Measurements from ENCODE around the gene ELMO3.

Gene ELMO3

DNA sequence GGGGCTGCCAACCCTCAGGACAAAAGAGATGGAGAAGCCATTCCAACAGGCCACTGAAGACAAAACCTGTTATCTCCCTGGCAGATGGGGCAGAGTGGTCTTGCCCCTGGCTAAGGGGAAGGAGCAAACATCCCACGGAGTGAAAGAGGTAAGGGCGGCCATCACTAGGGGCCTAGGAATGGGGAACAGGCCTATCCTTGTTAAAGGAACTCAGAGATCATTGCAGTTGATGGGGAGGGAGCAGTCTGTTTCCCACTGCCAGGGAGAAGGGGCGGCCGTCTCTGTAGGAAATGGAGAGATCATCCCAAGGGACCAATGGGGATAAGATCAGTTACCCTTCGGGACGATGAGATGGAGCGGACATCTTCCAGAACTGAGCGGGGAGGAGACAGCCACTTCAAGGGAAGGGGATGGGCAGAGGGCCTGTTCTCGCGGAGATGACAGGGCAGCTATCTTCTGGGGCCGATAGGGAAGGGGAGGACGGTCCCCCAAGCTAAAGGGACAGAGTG is 27.4 kb downstream of the ELMO3 start:
- Histone ChIP-seq H3K27me3 (ENCODE audit: insufficient read depth, low read length) (no peaks in the 10 kb centered on the region), H3K4me1 (ENCODE audit: control insufficient read depth, insufficient read depth, low read length, unreplicated experiment) (peaks cover 22% of the 10 kb centered on the region), H3K27ac (ENCODE audit: low read depth, low read length) (peak overlapping the region; percentile 2; the same call in 1 of the 2 replicates), H3K36me3 (ENCODE audit: insufficient read depth, low read length) (0 out of 2 replicates have a peak, but pooled peaks cover 6% of the 10 kb centered on the region), H2AFZ (ENCODE audit: low read length, unreplicated experiment) (peak overlapping the region; percentile 83), H3K79me2 (ENCODE audit: control insufficient read depth, insufficient read depth, low read length, unreplicated experiment) (peaks cover 27% of the 10 kb centered on the region), H3K4me3 (ENCODE audit: low read depth, low read length) (peak overlapping the region; percentile 96)

DNA sequence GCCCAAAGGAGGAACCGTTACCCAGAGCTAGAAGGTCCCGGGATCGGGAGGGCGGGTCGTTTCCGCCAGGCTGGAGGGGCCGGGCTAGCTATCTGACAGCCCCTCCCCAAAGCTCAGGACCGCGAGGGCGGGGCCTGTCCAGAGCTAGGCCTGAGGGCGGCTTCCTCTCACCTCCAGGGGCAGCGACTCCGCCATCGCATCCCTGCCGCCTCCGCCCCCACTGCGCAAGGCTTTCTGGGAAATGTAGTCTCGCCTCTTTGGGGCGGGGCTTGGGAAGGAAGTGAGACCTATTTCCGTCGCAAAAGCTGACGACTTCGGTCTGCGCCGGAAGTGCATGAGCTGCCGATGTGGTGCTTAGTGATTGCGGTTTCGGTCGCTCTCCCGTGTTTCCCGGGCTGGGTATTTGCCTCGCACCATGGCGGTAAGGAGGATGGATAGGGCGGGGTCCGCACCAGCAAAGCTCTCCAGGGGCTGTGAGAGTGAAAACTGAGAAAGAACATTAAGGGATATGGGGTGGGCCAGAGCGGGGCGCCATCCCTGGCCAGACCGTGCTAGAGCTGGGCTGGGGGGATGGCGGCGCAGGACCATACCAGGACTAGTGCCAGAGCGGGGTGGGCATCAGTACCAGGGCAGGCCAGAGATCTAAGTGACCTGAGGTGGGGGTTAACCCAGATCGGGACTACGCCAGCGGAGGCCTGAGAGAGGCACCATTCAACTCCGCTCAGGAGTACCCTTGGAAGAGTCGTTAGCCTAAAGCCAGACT is 28.1 kb downstream of the ELMO3 start, which contains the start of gene TMEM208:
TSS of gene TMEM208 (plus strand) at position 327 of the 763 bp plus-strand sequence. CDS start at position 416, 89 bp downstream.
- Histone ChIP-seq H3K27me3 (ENCODE audit: insufficient read depth, low read length) (no peaks in the 10 kb centered on the region), H3K4me1 (ENCODE audit: control insufficient read depth, insufficient read depth, low read length, unreplicated experiment) (peaks cover 22% of the 10 kb centered on the region), H3K36me3 (ENCODE audit: insufficient read depth, low read length) (peaks cover 11% of the 10 kb centered on the region; the same call in 1 of the 2 replicates), H2AFZ (ENCODE audit: low read length, unreplicated experiment) (peak within 1 kb of the TSS; percentile 83), H3K27ac (ENCODE audit: low read depth, low read length) (peak within 1 kb of the TSS; percentile 72), H3K4me3 (ENCODE audit: low read depth, low read length) (peak within 1 kb of the TSS; percentile 96), H3K79me2 (ENCODE audit: control insufficient read depth, insufficient read depth, low read length, unreplicated experiment) (peaks cover 30% of the 10 kb centered on the region)

DNA sequence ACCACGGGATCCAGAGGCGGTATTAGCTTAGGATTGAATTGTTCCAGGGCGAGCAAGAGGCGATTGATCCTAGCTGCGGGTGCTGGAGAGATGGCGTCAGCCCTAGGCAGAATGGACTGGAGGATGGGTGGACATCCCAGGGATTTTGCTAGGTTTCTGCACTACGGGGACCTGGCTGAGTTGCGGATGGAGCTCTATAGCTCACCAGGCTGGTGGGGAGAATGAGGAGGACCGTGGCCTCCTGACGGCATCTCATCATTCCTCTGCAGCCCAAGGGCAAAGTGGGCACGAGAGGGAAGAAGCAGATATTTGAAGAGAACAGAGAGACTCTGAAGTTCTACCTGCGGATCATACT is 28.6 kb downstream of the ELMO3 start:
- Histone ChIP-seq H3K79me2 (ENCODE audit: control insufficient read depth, insufficient read depth, low read length, unreplicated experiment) (peaks cover 30% of the 10 kb centered on the region), H3K36me3 (ENCODE audit: insufficient read depth, low read length) (peaks cover 11% of the 10 kb centered on the region; the same call in 1 of the 2 replicates), H3K4me1 (ENCODE audit: control insufficient read depth, insufficient read depth, low read length, unreplicated experiment) (peaks cover 22% of the 10 kb centered on the region), H3K4me3 (ENCODE audit: low read depth, low read length) (peak overlapping the region; percentile 96), H3K27me3 (ENCODE audit: insufficient read depth, low read length) (no peaks in the 10 kb centered on the region), H2AFZ (ENCODE audit: low read length, unreplicated experiment) (no peak overlapping the region), H3K27ac (ENCODE audit: low read depth, low read length) (peak overlapping the region; percentile 72)

DNA sequence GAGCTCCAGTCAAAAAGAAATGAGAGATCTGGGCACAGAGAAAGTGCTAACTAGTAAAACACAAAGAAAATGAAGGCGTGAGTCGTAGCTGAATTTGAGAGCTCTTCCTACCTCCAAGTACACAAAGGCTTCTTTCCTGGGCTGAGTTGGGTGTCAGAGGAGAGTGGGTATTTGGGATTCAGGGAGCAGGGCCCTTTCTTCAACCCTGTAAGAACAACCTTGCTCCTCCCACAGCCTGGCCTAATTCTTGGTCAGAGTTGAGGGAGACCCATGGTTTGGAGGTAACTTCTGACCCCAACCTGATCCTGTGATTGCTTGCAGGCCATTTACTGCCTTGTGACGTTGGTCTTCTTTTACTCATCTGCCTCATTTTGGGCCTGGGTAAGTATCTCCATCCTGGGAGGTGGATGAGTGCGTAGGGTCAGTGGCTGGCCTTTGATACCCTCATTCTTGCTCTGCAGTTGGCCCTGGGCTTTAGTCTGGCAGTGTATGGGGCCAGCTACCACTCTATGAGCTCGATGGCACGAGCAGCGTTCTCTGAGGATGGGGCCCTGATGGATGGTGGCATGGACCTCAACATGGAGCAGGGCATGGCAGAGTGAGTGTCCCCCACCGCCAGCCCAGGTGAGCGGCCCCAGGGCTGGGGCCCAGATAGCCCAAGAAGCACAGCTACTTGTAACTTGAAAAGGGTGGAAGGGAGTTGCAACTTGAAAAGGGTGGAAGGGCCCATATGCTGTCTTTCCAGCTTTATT is 29.3 kb downstream of the ELMO3 start:
- Histone ChIP-seq H3K4me3 (ENCODE audit: low read depth, low read length) (peak overlapping the region; percentile 96), H3K4me1 (ENCODE audit: control insufficient read depth, insufficient read depth, low read length, unreplicated experiment) (peaks cover 22% of the 10 kb centered on the region), H3K79me2 (ENCODE audit: control insufficient read depth, insufficient read depth, low read length, unreplicated experiment) (peaks cover 30% of the 10 kb centered on the region), H2AFZ (ENCODE audit: low read length, unreplicated experiment) (no peak overlapping the region), H3K27me3 (ENCODE audit: insufficient read depth, low read length) (no peaks in the 10 kb centered on the region), H3K36me3 (ENCODE audit: insufficient read depth, low read length) (peaks cover 11% of the 10 kb centered on the region; the same call in 1 of the 2 replicates), H3K27ac (ENCODE audit: low read depth, low read length) (peak overlapping the region; percentile 72; the same call in 1 of the 2 replicates)

DNA sequence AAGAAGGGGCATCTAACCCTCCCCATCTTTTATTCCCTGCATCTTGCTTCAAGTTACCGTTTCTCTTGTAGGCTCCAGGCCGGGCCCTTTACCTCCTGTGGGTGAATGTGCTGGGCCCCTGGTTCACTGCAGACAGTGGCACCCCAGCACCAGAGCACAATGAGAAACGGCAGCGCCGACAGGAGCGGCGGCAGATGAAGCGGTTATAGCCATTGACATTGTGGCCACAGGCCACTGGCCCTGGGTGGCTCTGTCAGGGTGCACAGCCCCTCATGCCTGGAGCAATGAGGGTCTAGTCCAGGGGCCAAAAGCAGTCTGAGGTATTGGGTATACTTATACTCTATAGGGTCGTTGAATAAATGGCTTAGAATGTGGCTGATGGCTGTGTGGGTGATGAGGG is 30.0 kb downstream of the ELMO3 start:
- H3K27me3 ChIP-seq (ENCODE audit: insufficient read depth, low read length): no peaks in the 10 kb centered on the region
- H2AFZ ChIP-seq (ENCODE audit: low read length, unreplicated experiment): no peak overlapping the region
- no peak overlapping the region for H3K27ac ChIP-seq (ENCODE audit: low read depth, low read length)
- H3K4me3 ChIP-seq (ENCODE audit: low read depth, low read length): no peak overlapping the region; the same call in 1 of the 2 replicates
- peaks cover 22% of the 10 kb centered on the region for H3K4me1 ChIP-seq (ENCODE audit: control insufficient read depth, insufficient read depth, low read length, unreplicated experiment)
- H3K79me2 ChIP-seq (ENCODE audit: control insufficient read depth, insufficient read depth, low read length, unreplicated experiment): peaks cover 30% of the 10 kb centered on the region
- peaks cover 11% of the 10 kb centered on the region; the same call in 1 of the 2 replicates for H3K36me3 ChIP-seq (ENCODE audit: insufficient read depth, low read length)

DNA sequence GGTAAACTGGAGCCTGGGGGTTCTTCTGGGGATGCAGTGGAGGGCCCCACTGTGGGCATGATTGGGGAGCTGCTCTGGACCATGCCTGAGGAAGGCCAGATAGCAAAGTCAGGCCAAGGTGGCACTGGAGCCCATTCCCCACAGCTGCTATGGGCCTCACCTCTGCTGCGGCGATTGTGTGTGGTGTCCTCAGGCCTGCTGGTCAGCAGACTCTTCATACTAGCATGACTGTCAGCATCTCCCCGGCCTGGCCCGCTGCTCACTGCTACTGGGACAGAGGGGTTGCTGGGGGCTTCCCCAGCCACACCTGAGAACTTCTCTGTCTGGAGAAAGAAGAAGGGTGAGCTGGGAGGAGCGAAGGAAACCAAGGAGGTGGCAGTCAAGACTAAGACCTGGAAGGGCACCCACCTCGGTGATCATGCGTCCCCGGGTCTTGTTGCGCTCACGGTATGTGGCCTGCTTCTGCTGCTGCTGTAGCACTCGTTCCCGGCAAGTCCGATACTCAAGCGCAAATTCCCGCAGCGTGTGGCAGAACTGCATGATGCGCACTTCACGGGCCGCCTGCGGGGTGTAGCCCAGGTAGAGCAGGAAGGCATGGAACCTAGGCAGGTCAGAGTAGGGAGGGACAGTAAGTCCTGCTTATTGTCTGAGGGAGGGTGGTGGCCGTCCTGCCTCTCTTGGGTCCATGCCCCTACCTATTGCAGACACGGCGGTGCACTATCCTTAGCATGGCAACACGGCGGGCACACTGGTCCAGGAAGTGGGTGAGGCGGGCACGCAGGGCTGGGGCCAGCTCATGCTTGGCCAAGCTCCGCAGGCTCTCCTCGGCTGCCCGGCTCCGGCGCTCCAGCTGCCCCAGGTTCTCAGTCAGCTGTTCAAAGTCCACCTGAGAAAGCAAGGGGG is 31.2 kb downstream of the ELMO3 start:
- peaks cover 28% of the 10 kb centered on the region for H3K79me2 ChIP-seq (ENCODE audit: control insufficient read depth, insufficient read depth, low read length, unreplicated experiment)
- no peak overlapping the region for H3K27ac ChIP-seq (ENCODE audit: low read depth, low read length)
- no peaks in the 10 kb centered on the region for H3K27me3 ChIP-seq (ENCODE audit: insufficient read depth, low read length)
- H3K4me1 ChIP-seq (ENCODE audit: control insufficient read depth, insufficient read depth, low read length, unreplicated experiment): peaks cover 20% of the 10 kb centered on the region
- no peak overlapping the region for H3K4me3 ChIP-seq (ENCODE audit: low read depth, low read length)
- no peak overlapping the region for H2AFZ ChIP-seq (ENCODE audit: low read length, unreplicated experiment)
- peaks cover 19% of the 10 kb centered on the region; the same call in 1 of the 2 replicates for H3K36me3 ChIP-seq (ENCODE audit: insufficient read depth, low read length)

DNA sequence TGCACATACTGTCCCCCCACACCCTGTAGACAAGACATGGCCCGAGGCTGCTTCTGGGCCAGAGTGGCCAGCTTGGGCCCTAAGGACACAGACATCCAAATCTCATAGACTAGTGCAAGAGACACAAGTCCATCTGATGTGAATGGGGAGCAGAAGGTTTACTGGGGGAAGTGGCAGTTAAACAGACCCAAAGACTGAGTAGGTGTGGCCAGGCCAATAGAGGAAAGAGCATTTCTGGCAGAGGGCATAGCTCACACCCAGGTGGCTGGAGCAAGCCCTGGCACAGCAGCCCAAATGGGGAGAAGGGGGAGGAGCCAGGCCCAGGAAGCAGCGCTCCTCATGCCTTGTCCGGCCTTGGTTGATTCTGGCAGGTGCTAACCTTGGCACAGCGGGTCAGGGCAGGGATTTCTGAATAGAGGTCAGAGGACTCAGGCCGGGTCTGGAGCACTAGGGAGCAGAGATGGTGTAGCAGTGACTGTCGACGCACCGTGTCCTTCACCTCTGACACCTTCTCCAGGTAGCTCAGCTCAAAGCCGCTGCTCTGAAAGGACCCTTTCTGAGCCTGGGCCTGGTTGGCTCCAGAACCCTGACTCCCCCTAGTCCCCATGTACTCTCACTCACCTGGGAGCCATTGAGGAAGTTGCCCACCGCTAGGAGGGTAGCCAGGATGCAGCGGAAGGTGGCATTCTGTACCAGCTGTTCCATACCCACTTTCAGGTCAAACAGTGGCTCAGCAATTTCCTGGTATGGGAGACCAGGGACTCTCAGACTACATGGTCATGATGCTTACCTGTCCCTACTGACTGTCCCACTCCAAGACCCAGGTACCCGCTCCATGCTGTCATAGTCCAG is 32.1 kb downstream of the ELMO3 start:
- H3K27me3 ChIP-seq (ENCODE audit: insufficient read depth, low read length): no peaks in the 10 kb centered on the region
- H3K79me2 ChIP-seq (ENCODE audit: control insufficient read depth, insufficient read depth, low read length, unreplicated experiment): peaks cover 20% of the 10 kb centered on the region
- peaks cover 23% of the 10 kb centered on the region; the same call in 1 of the 2 replicates for H3K36me3 ChIP-seq (ENCODE audit: insufficient read depth, low read length)
- no peak overlapping the region for H3K27ac ChIP-seq (ENCODE audit: low read depth, low read length)
- peaks cover 12% of the 10 kb centered on the region for H3K4me1 ChIP-seq (ENCODE audit: control insufficient read depth, insufficient read depth, low read length, unreplicated experiment)
- H3K4me3 ChIP-seq (ENCODE audit: low read depth, low read length): no peak overlapping the region
- no peak overlapping the region for H2AFZ ChIP-seq (ENCODE audit: low read length, unreplicated experiment)

DNA sequence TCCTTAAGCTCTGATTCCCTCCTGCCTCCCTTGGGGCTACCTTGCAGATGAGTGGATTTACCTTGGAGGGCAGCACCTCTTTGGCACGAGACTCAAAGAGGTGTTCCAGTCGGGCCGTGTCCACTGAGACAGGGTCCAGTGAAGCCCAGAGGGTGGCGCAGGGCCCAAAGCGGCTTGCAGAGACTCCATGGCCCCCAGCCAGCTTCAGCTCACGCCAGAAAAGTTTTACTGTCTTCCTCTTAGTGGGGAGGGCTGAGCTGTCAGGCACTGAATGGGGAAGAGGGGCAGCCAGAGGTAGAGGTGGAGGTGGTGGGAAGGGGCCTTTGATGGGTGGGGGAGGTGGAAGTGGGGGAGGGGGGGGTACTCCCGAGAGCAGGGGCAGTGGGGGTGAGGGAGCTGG is 34.7 kb downstream of the ELMO3 start:
- no peaks in the 10 kb centered on the region for H3K27me3 ChIP-seq (ENCODE audit: insufficient read depth, low read length)
- H3K4me1 ChIP-seq (ENCODE audit: control insufficient read depth, insufficient read depth, low read length, unreplicated experiment): no peaks in the 10 kb centered on the region
- H3K36me3 ChIP-seq (ENCODE audit: insufficient read depth, low read length): peaks cover 42% of the 10 kb centered on the region; the same call in 1 of the 2 replicates
- H3K27ac ChIP-seq (ENCODE audit: low read depth, low read length): no peak overlapping the region
- peaks cover 6% of the 10 kb centered on the region for H3K79me2 ChIP-seq (ENCODE audit: control insufficient read depth, insufficient read depth, low read length, unreplicated experiment)
- H3K4me3 ChIP-seq (ENCODE audit: low read depth, low read length): no peak overlapping the region
- H2AFZ ChIP-seq (ENCODE audit: low read length, unreplicated experiment): no peak overlapping the region

DNA sequence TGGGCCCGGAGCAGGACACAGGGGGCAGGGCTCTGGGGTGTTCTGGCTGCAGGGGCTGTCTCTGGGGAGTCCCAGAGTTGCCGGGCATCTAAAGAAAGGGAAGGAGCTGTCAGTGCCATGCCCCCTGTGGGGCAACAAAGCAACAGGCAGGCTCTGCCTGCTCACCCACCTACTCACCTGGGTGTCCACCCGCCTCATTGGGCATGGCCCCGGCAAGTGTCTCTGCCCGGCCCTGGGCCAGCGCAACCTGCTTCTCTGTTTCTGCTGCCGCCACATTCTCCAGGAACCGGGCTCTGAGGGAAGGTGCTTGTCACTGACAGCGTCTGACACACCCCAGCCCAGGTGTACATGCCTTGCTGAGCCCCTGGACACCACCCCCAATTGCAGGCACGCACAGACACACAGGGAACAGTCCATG is 35.3 kb downstream of the ELMO3 start:
- H3K4me1 ChIP-seq (ENCODE audit: control insufficient read depth, insufficient read depth, low read length, unreplicated experiment): no peaks in the 10 kb centered on the region
- H3K4me3 ChIP-seq (ENCODE audit: low read depth, low read length): no peak overlapping the region
- peaks cover 43% of the 10 kb centered on the region; the same call in 1 of the 2 replicates for H3K36me3 ChIP-seq (ENCODE audit: insufficient read depth, low read length)
- H3K27ac ChIP-seq (ENCODE audit: low read depth, low read length): no peak overlapping the region
- H2AFZ ChIP-seq (ENCODE audit: low read length, unreplicated experiment): no peak overlapping the region
- no peaks in the 10 kb centered on the region for H3K27me3 ChIP-seq (ENCODE audit: insufficient read depth, low read length)
- peaks cover 12% of the 10 kb centered on the region for H3K79me2 ChIP-seq (ENCODE audit: control insufficient read depth, insufficient read depth, low read length, unreplicated experiment)

Measured in ACC112 (cell line).